H9 (cell line): ENCODE results near the gene PTPRN2. TPM values are rescaled to one million over a fixed set of nuclear protein-coding genes. Genes with fewer than 3 reads are reported as not detected.

ENCODE experiments used
- DNase-seq: peaks from one replicate; pipeline ENCODE4 v3.0.0-alpha.2; 2017
- H2AFZ ChIP-seq: one replicate; pipeline ENCODE4 v1.6.1; 2013; ENCODE audit warnings: mild to moderate bottlenecking, low read length, control low read depth, moderate library complexity
- H2AK5ac ChIP-seq: 2 replicates; pipeline ENCODE4 v1.6.1; 2013; ENCODE audit warnings: low read length, control low read depth, mixed read lengths; ENCODE audit not compliant: insufficient read length
- H2BK120ac ChIP-seq: one replicate; pipeline ENCODE4 v1.6.1; 2013; ENCODE audit warnings: low read depth, mild to moderate bottlenecking, low read length, control low read depth, inconsistent platforms; ENCODE audit not compliant: poor library complexity, severe bottlenecking
- H2BK12ac ChIP-seq: 2 replicates; pipeline ENCODE4 v1.6.1; 2013; ENCODE audit warnings: low read length, control low read depth, mixed read lengths, low read depth; ENCODE audit not compliant: insufficient read length
- H2BK15ac ChIP-seq: 2 replicates; pipeline ENCODE4 v1.6.1; 2013; ENCODE audit warnings: low read depth, low read length, control low read depth
- H2BK20ac ChIP-seq: one replicate; pipeline ENCODE4 v1.6.1; 2013; ENCODE audit warnings: low read depth, mild to moderate bottlenecking, low read length, control low read depth, inconsistent platforms; ENCODE audit not compliant: poor library complexity, severe bottlenecking
- H2BK5ac ChIP-seq: 2 replicates; pipeline ENCODE4 v1.6.1; 2013; ENCODE audit warnings: low read length, control low read depth, mixed read lengths; ENCODE audit not compliant: insufficient read length
- H3K14ac ChIP-seq: 2 replicates; pipeline ENCODE4 v1.6.1; 2013; ENCODE audit warnings: low read length, control low read depth; ENCODE audit not compliant: insufficient read depth
- H3K18ac ChIP-seq: 2 replicates; pipeline ENCODE4 v1.6.1; 2013; ENCODE audit warnings: low read depth, mild to moderate bottlenecking, mixed read lengths, low read length, control low read depth; ENCODE audit not compliant: insufficient read length
- H3K23ac ChIP-seq: 2 replicates; pipeline ENCODE4 v1.6.1; 2013; ENCODE audit warnings: low read length, control low read depth, mixed read lengths, low read depth; ENCODE audit not compliant: insufficient read length
- H3K23me2 ChIP-seq: 2 replicates; pipeline ENCODE4 v1.6.1; 2013; ENCODE audit warnings: low read depth, mild to moderate bottlenecking, mixed read lengths, low read length, control low read depth; ENCODE audit not compliant: insufficient read length, poor library complexity, severe bottlenecking
- H3K27ac ChIP-seq: 2 replicates; pipeline ENCODE4 v1.5.1; 2013; ENCODE audit warnings: low read length, control low read depth, mixed read lengths, low read depth; ENCODE audit not compliant: insufficient read length
- H3K27me3 ChIP-seq: 2 replicates; pipeline ENCODE4 v1.6.1; 2013; ENCODE audit warnings: low read length, control low read depth, inconsistent platforms; ENCODE audit not compliant: insufficient read depth
- H3K4ac ChIP-seq: 2 replicates; pipeline ENCODE4 v1.6.1; 2013; ENCODE audit warnings: low read depth, mild to moderate bottlenecking, control low read depth, inconsistent platforms, low read length, moderate library complexity
- H3K4me1 ChIP-seq: 2 replicates; pipeline ENCODE4 v1.6.1; 2013; ENCODE audit warnings: low read length, control low read depth, inconsistent platforms; ENCODE audit not compliant: insufficient read depth
- H3K4me2 ChIP-seq: 2 replicates; pipeline ENCODE4 v1.6.1; 2013; ENCODE audit warnings: low read length, control low read depth, mixed read lengths; ENCODE audit not compliant: insufficient read length, insufficient read depth
- H3K56ac ChIP-seq: 2 replicates; pipeline ENCODE4 v1.6.1; 2013; ENCODE audit warnings: low read depth, mild to moderate bottlenecking, mixed read lengths, low read length, control low read depth; ENCODE audit not compliant: insufficient read length
- H3K79me1 ChIP-seq: 2 replicates; pipeline ENCODE4 v1.6.1; 2013; ENCODE audit warnings: low read depth, mild to moderate bottlenecking, moderate library complexity, low read length, control low read depth, inconsistent platforms; ENCODE audit not compliant: insufficient read depth, poor library complexity, severe bottlenecking
- H3K79me2 ChIP-seq: 2 replicates; pipeline ENCODE4 v1.6.1; 2013; ENCODE audit warnings: low read length, control low read depth, inconsistent platforms; ENCODE audit not compliant: insufficient read depth
- H3K9ac ChIP-seq: 2 replicates; pipeline ENCODE4 v1.6.1; 2013; ENCODE audit warnings: low read length, control low read depth, mixed read lengths; ENCODE audit not compliant: insufficient read length; ENCODE audit errors: extremely low read depth
- H3K9me3 ChIP-seq: one replicate; pipeline ENCODE4 v1.6.1; 2013; ENCODE audit warnings: low read depth, low read length, inconsistent platforms; ENCODE audit not compliant: control insufficient read depth
- H3T11ph ChIP-seq: one replicate; pipeline ENCODE4 v1.6.1; 2013; ENCODE audit warnings: mild to moderate bottlenecking, low read length, control low read depth, inconsistent platforms
- H4K20me1 ChIP-seq: one replicate; pipeline ENCODE4 v1.6.1; 2013; ENCODE audit not compliant: control insufficient read depth, insufficient read length, insufficient read depth
- H4K5ac ChIP-seq: 2 replicates; pipeline ENCODE4 v1.6.1; 2013; ENCODE audit warnings: low read depth, mild to moderate bottlenecking, mixed read lengths, low read length, control low read depth; ENCODE audit not compliant: insufficient read length
- H4K8ac ChIP-seq: replicated peaks from 2 replicates; pipeline ENCODE4 v1.6.1; 2013; ENCODE audit warnings: low read length, control low read depth, mixed read lengths, low read depth; ENCODE audit not compliant: insufficient read length
- H4K91ac ChIP-seq: 2 replicates; pipeline ENCODE4 v1.6.1; 2013; ENCODE audit warnings: low read depth, mild to moderate bottlenecking, moderate library complexity, mixed read lengths, low read length, control low read depth; ENCODE audit not compliant: insufficient read length
- H3K27ac Mint-ChIP-seq, 3 experiments: 2 replicates in 2 of 3; 3 replicates in 1 of 3; pipeline ENCODE4 v1.8.0; 2020 to 2021; ENCODE audit warnings: mixed read lengths in 3 of 3, mild to moderate bottlenecking in 1 of 3, moderate library complexity in 1 of 3
- H3K27me3 Mint-ChIP-seq: 2 replicates; pipeline ENCODE4 v1.8.0; 2021; ENCODE audit warnings: low read depth, mild to moderate bottlenecking, moderate library complexity, mixed read lengths
- H3K36me3 Mint-ChIP-seq, 3 experiments: 2 replicates in 2 of 3; 3 replicates in 1 of 3; pipeline ENCODE4 v1.8.0; 2020 to 2021; ENCODE audit warnings: low read depth in 3 of 3, mixed read lengths in 3 of 3; ENCODE audit not compliant: insufficient read depth in 1 of 3
- H3K4me1 Mint-ChIP-seq, 2 experiments: 2 replicates each; pipeline ENCODE4 v1.8.0; 2020; ENCODE audit warnings: mixed read lengths in 2 of 2
- H3K4me3 Mint-ChIP-seq, 2 experiments: 2 replicates in 1 of 2; 3 replicates in 1 of 2; pipeline ENCODE4 v1.8.0; 2020 to 2021; ENCODE audit warnings: mild to moderate bottlenecking in 2 of 2, mixed read lengths in 2 of 2, moderate library complexity in 1 of 2
- H3K9me3 Mint-ChIP-seq, 2 experiments: 2 replicates in 1 of 2; 3 replicates in 1 of 2; pipeline ENCODE4 v1.8.0; 2020; ENCODE audit warnings: mild to moderate bottlenecking in 2 of 2, mixed read lengths in 2 of 2, moderate library complexity in 1 of 2
- WGBS: extraction: QIAGEN DNeasy Blood & Tissue Kit; methylation state at CpG from one replicate; pipeline ENCODE4 v1.1.7; 2013; ENCODE audit warnings: missing lambda C conversion rate, low lambda C conversion rate, mixed read lengths; ENCODE audit not compliant: insufficient read length; ENCODE audit errors: extremely low coverage; 5-methylcytosine and 5-hydroxymethylcytosine counted together
- total RNA-seq: library from RNA; stranded (reverse); gene quantifications from 2 replicates; pipeline ENCODE4 v1.2.1, GENCODE V29; 2021
- TF ChIP-seq, protein P1 (sequence below): fragments of 200-600 bp; sonication (generic); conservative IDR thresholded peaks from 3 replicates; pipeline ENCODE4 v1.8.0; 2021; ENCODE audit warnings: antibody characterized with exemption, mild to moderate bottlenecking

The PTPRN2 gene
- total RNA-seq, 1 experiment from 2014 or later, result 5.2 TPM

DNA sequence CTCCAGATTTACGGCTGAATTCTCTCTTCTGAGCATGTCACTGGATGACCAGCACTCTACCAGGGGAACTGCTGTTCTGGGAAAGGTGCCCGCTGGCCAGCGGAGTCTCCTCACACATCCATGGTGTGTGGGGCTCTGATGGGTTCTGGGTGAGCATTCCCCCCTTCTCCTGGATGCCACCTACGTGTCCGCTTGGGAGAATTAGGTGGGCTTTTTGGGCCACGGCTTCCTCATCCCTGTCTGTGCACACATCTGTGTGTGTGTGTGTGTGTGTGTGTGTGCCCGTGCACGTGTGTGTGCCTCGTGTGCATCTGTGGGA lies 1087.8 kb downstream of the PTPRN2 start:
- Histone ChIP-seq H3K18ac (no peak overlapping the region), H3K9ac (no peak overlapping the region), H2BK5ac (no peak overlapping the region), H2BK12ac (no peak overlapping the region), H3K4me2 (no peak overlapping the region), H3K9me3 (no peaks in the 10 kb centered on the region), H4K5ac (no peak overlapping the region), H2BK20ac (no peak overlapping the region), H3K56ac (no peak overlapping the region), H2AK5ac (no peak overlapping the region), H4K8ac (no peak overlapping the region), H3K14ac (no peak overlapping the region), H3K23me2 (no peaks in the 10 kb centered on the region), H3K4me1 (no peaks in the 10 kb centered on the region), H3K27me3 (peaks cover 13% of the 10 kb centered on the region; the same call in 1 of the 2 replicates), H2BK120ac (no peak overlapping the region), H3K79me1 (no peaks in the 10 kb centered on the region), H3K4ac (no peak overlapping the region), H4K20me1 (peaks cover 2% of the 10 kb centered on the region), H2AFZ (no peak overlapping the region), H3T11ph (no peak overlapping the region), H4K91ac (no peak overlapping the region), H3K27ac (no peak overlapping the region), H3K23ac (no peak overlapping the region), H3K79me2 (no peaks in the 10 kb centered on the region), H2BK15ac (no peak overlapping the region)
- DNase-seq, result no peak
- TF ChIP-seq, protein P1, sequence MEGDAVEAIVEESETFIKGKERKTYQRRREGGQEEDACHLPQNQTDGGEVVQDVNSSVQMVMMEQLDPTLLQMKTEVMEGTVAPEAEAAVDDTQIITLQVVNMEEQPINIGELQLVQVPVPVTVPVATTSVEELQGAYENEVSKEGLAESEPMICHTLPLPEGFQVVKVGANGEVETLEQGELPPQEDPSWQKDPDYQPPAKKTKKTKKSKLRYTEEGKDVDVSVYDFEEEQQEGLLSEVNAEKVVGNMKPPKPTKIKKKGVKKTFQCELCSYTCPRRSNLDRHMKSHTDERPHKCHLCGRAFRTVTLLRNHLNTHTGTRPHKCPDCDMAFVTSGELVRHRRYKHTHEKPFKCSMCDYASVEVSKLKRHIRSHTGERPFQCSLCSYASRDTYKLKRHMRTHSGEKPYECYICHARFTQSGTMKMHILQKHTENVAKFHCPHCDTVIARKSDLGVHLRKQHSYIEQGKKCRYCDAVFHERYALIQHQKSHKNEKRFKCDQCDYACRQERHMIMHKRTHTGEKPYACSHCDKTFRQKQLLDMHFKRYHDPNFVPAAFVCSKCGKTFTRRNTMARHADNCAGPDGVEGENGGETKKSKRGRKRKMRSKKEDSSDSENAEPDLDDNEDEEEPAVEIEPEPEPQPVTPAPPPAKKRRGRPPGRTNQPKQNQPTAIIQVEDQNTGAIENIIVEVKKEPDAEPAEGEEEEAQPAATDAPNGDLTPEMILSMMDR, result no peak
- peaks cover 95% of the 10 kb centered on the region for H3K27me3 Mint-ChIP-seq
- H3K4me3 Mint-ChIP-seq, result no peak overlapping the region
- peaks cover 0 to 6% of the 10 kb centered on the region in 2 experiments; a peak in 2 of 4 replicates for H3K4me1 Mint-ChIP-seq
- H3K36me3 Mint-ChIP-seq, result 0 out of 7 replicates have a peak, but pooled peaks cover 0 to 1% (median 0%) of the 10 kb centered on the region in 3 experiments
- WGBS, result no CpG with 5 or more reads among the region's 9 CpGs
- peaks cover under 1% of the 10 kb centered on the region in 2 experiments; a peak in 2 of 5 replicates for H3K9me3 Mint-ChIP-seq
- H3K27ac Mint-ChIP-seq, result no peak overlapping the region
